GM12878 (cell line): Measurements from ENCODE around the gene SSBP2. TPM values are rescaled to one million over a fixed set of nuclear protein-coding genes. Genes with fewer than 3 reads are reported as not detected.
"Not testable (repeated sequence)": the region's sequence is repeated elsewhere in the genome, so short reads cannot be mapped to it uniquely, and the experiment has no call there.

Experiments used
- ATAC-seq: fragments of 200-7000 bp; cut with Tn5 transposase; 3 replicates; pipeline ENCODE4 v1.9.1; 2020; ENCODE audit warnings: mild to moderate bottlenecking, moderate library complexity
- BruUV-seq: library from RNA; stranded (reverse); fragments of 400-500 nt; replicated peaks from 2 replicates; lab custom pipeline; 2021; lab: Mats Ljungman, UMichigan
- CTCF ChIA-PET: fragments of 300-600 bp; sonication (Branson Sonifier 250); formaldehyde crosslinking; extraction: SDS; loops from one replicate; lab custom pipeline; 2021; ENCODE audit warnings: inconsistent platforms; lab: Yijun Ruan, JAX
- POLR2A ChIA-PET: fragments of 350-600 bp; formaldehyde crosslinking; extraction: SDS; loops from one replicate; lab custom pipeline; 2021; ENCODE audit warnings: inconsistent platforms; lab: Charles Lee
- RAD21 ChIA-PET: fragments of 300-600 bp; sonication (Branson Sonifier 250); formaldehyde crosslinking; loops from one replicate; lab custom pipeline; 2023; ENCODE audit warnings: antibody characterized with exemption; ENCODE audit not compliant: unreplicated experiment; lab: Charles Lee
- SMC1A ChIA-PET: fragments of 300-600 bp; sonication (Branson Sonifier 250); formaldehyde crosslinking; loops from one replicate; lab custom pipeline; 2023; ENCODE audit not compliant: unreplicated experiment, uncharacterized antibody; lab: Charles Lee
- DNase-seq: peaks from one replicate; pipeline ENCODE4 v3.0.0-alpha.2; 2011; ENCODE audit warnings: low read depth, low spot score
- FAIRE-seq: peaks from 3 replicates; lab custom pipeline; 2011; peaks lifted over from hg19 to GRCh38; lab: Jason Lieb, UNC
- H2AFZ ChIP-seq: 2 replicates; pipeline ENCODE4 v1.6.0; 2011; ENCODE audit warnings: low read depth, low read length, control low read depth; ENCODE audit not compliant: control insufficient read depth
- H3K27ac ChIP-seq: 2 replicates; pipeline ENCODE4 v1.5.1; 2011; ENCODE audit warnings: control low read depth; ENCODE audit not compliant: control insufficient read depth, insufficient read depth
- H3K27me3 ChIP-seq, 2 experiments: replicated peaks in 1 of 2; 2 replicates each; pipeline versions ENCODE4 v1.6.0 to v1.6.1; 2011; ENCODE audit warnings: low read length in 1 of 2; ENCODE audit not compliant: control insufficient read depth in 2 of 2, insufficient read depth in 2 of 2
- H3K36me3 ChIP-seq, 2 experiments: 2 replicates each; pipeline ENCODE4 v1.5.1; 2011; ENCODE audit warnings: low read length in 1 of 2; ENCODE audit not compliant: control insufficient read depth in 2 of 2, insufficient read depth in 2 of 2
- H3K4me1 ChIP-seq: 2 replicates; pipeline ENCODE4 v1.6.1; 2011; ENCODE audit warnings: mild to moderate bottlenecking, low read length, moderate library complexity, mixed read lengths; ENCODE audit not compliant: control insufficient read depth, insufficient read depth
- H3K4me2 ChIP-seq: 2 replicates; pipeline ENCODE4 v1.6.0; 2011; ENCODE audit warnings: control low read depth; ENCODE audit not compliant: control insufficient read depth, insufficient read depth
- H3K4me3 ChIP-seq: fragments of 200-600 bp; sonication (generic); 2 replicates; pipeline ENCODE4 v1.5.1; 2016
- H3K79me2 ChIP-seq: 2 replicates; pipeline ENCODE4 v1.6.0; 2011; ENCODE audit warnings: low read length; ENCODE audit not compliant: control insufficient read depth, insufficient read depth
- H3K9ac ChIP-seq: 2 replicates; pipeline ENCODE4 v1.8.0; 2011; ENCODE audit warnings: low read length, control low read depth, mixed read lengths; ENCODE audit not compliant: control insufficient read depth, insufficient read depth
- H3K9me3 ChIP-seq: replicated peaks from 3 replicates; pipeline ENCODE4 v1.5.1; 2011; ENCODE audit warnings: mild to moderate bottlenecking, low read length; ENCODE audit not compliant: control insufficient read depth, insufficient read depth
- H4K20me1 ChIP-seq: 2 replicates; pipeline ENCODE4 v1.6.0; 2011; ENCODE audit not compliant: control insufficient read depth, insufficient read depth
- EED ChIP-seq: sonication (generic); IDR thresholded peaks from 2 replicates; pipeline ENCODE4 v1.6.1; 2016; ENCODE audit warnings: antibody characterized with exemption, low read depth
- HSF1 ChIP-seq: fragments of 150-350 bp; IDR thresholded peaks from 2 replicates; pipeline ENCODE4 v1.6.1; 2014; ENCODE audit warnings: mild to moderate bottlenecking, low read depth, low read length
- IRF3 ChIP-seq: fragments of 450-650 bp; IDR thresholded peaks from 2 replicates; pipeline ENCODE4 v1.6.1; 2014; ENCODE audit warnings: mild to moderate bottlenecking
- PKNOX1 ChIP-seq: fragments of 450-650 bp; IDR thresholded peaks from 2 replicates; pipeline ENCODE4 v1.6.1; 2016; ENCODE audit warnings: mild to moderate bottlenecking
- ZBTB11 ChIP-seq: fragments of 450-650 bp; formaldehyde crosslinking; IDR thresholded peaks from 2 replicates; pipeline ENCODE4 v1.5.0; 2022; ENCODE audit warnings: mild to moderate bottlenecking, missing genetic modification characterization
- WGBS: methylation state at CpG from one replicate; pipeline ENCODE4 v1.1.6; 2016; ENCODE audit warnings: low lambda C conversion rate; ENCODE audit not compliant: insufficient replicate concordance, insufficient coverage; ENCODE audit errors: missing lambda C conversion rate; 5-methylcytosine and 5-hydroxymethylcytosine counted together
- in situ Hi-C: fragments of 300-500 bp; cut with MboI; formaldehyde crosslinking; loops from 9 replicates; pipeline ENCODE4 v1.14.3; 2018; ENCODE audit warnings: mixed read lengths
- intact Hi-C: fragments of 100-400 bp; cut with micrococcal nuclease; formaldehyde crosslinking; loops from one replicate; pipeline ENCODE4 v1.14.2; 2022; ENCODE audit not compliant: unreplicated experiment
- polyA plus RNA-seq, 11 experiments: library from polyadenylated mRNA; depleted of rRNA in 4 of 11; unstranded in 6 of 11; stranded (reverse) in 5 of 11; fragments of >200 nt; fragmentation: Nextera tagmentation in 4 of 11; fragmentation: Illumina TruSeq in 1 of 11; extraction: Ambion mirVana in 4 of 11; extraction: Trizol in 1 of 11; gene quantifications; 1 replicate in 1 of 11; 2 replicates in 10 of 11; pipeline versions ENCODE4 v1.2.1 to v1.2.3, GENCODE V29; 2011 to 2016; ENCODE audit warnings: inconsistent platforms in 2 of 11, missing spikeins in 2 of 11, low read depth in 1 of 11
- total RNA-seq, 4 experiments: library from RNA; depleted of rRNA in 3 of 4; stranded (reverse); fragments of >200 nt in 3 of 4; fragmentation: Illumina TruSeq in 1 of 4; extraction: Trizol in 1 of 4; gene quantifications; 2 replicates each; pipeline versions ENCODE4 v1.2.1 to v1.2.3, GENCODE V29; 2013 to 2021

Gene SSBP2
- total and polyA plus RNA-seq, 10 of the 15 experiments (the other 5 are each of a cell fraction or from before 2014, with no cell fraction given) = 52.2 to 132 (median 110) TPM

GRCh38 chr5:81505672-81506071, 245.2 kb downstream of the SSBP2 start:
- no TSS peak for BruUV-seq
- Histone ChIP-seq H3K27me3 (no peaks in the 10 kb centered on the region), H3K4me3 (no peak overlapping the region), H3K9me3 (peaks cover 6% of the 10 kb centered on the region), H3K9ac (no peak overlapping the region; the same call in 1 of the 2 replicates), H3K36me3 (peaks cover 0 to 4% of the 10 kb centered on the region in 2 experiments; a peak in 2 of 4 replicates), H3K4me2 (peak overlapping the region; percentile 23; the same call in 1 of the 2 replicates), H3K27ac (no peak overlapping the region; the same call in 1 of the 2 replicates), H3K4me1 (no peaks in the 10 kb centered on the region), H4K20me1 (no peaks in the 10 kb centered on the region), H2AFZ (peak overlapping the region; percentile 7; the same call in 1 of the 2 replicates), H3K79me2 (no peaks in the 10 kb centered on the region; the same call in 1 of the 2 replicates)
- WGBS = 100% methylated on average over 1 of the region's 1 CpG
- POLR2A ChIA-PET = no interaction called here
- no peak for TF ChIP-seq HSF1
- no peak for TF ChIP-seq IRF3
- TF ChIP-seq ZBTB11 (CRISPR knock-in tag) = no peak
- no peak for TF ChIP-seq PKNOX1
- no peak for TF ChIP-seq EED
- in situ Hi-C loops = loop anchor here (5.0 kb wide), 4 partner anchors 242 to 722 kb away; no protein-coding TSS in a partner anchor
- no peak for FAIRE-seq
- intact Hi-C loops = loop anchor here (2.0 to 5.0 kb wide), 3 partner anchors 467 to 722 kb away; partner anchors contain the start of gene ATG10
- RAD21 ChIA-PET = interaction anchor here (0.6 to 9.8 kb wide), 4 partner anchors 346 to 1198 kb away, joined by 3 to 113 read pairs (median 10); no protein-coding TSS in a partner anchor
- ATAC-seq = no peak
- CTCF ChIA-PET = interaction anchor here (1.0 to 7.0 kb wide), 10 partner anchors 239 to 724 kb away, joined by 3 to 94 read pairs (median 6); partner anchors contain the start of gene SSBP2
- SMC1A ChIA-PET = interaction anchor here (0.8 to 11.4 kb wide), 11 partner anchors 80 to 674 kb away, joined by 3 to 122 read pairs (median 3); partner anchors contain the start of gene SSBP2
- DNase-seq = no peak

GRCh38 chr5:81503602-81504001, 247.3 kb downstream of the SSBP2 start:
- ChIA-PET CTCF (interaction anchor here (0.6 to 2.1 kb wide), 3 partner anchors 15 to 662 kb away, joined by 3 to 11 read pairs (median 3); no protein-coding TSS in a partner anchor), POLR2A (interaction anchor here (0.6 kb wide), 1 partner anchor 328 kb away, joined by 8 read pairs; no protein-coding TSS in a partner anchor), RAD21 (interaction anchor here (9.8 kb wide), 1 partner anchor 661 kb away, joined by 113 read pairs; no protein-coding TSS in a partner anchor), SMC1A (interaction anchor here (0.6 to 11.4 kb wide), 5 partner anchors 9 to 722 kb away, joined by 3 to 122 read pairs (median 3); no protein-coding TSS in a partner anchor)
- H3K36me3 ChIP-seq, H4K20me1 ChIP-seq, H3K9ac ChIP-seq, H3K79me2 ChIP-seq, H2AFZ ChIP-seq, FAIRE-seq, BruUV-seq, H3K4me1 ChIP-seq, H3K9me3 ChIP-seq, intact Hi-C loops, ATAC-seq, H3K27ac ChIP-seq, H3K27me3 ChIP-seq, in situ Hi-C loops, H3K4me2 ChIP-seq, DNase-seq, H3K4me3 ChIP-seq: not testable (repeated sequence)
